K562 treated with DMSO at 1 percent for 24 hours (cell line): ENCODE data around the gene SRF. TPM values are rescaled to one million over a fixed set of nuclear protein-coding genes. Genes with fewer than 3 reads are reported as not detected.

Experiments
- total RNA-seq: library from RNA; unstranded; fragments of 300-600 nt; gene quantifications from 2 replicates; pipeline ENCODE4 v1.2.3, GENCODE V29; 2022; ENCODE audit warnings: low read depth; ENCODE audit not compliant: insufficient read depth

Gene SRF
- total RNA-seq, result 39.2 and 40.6 TPM in 2 replicates

GRCh38 chr6:43170931-43171706 is at the start of gene SRF:
TSS of gene SRF (plus strand) at chr6:43171269. CDS start at chr6:43171657, 388 bp downstream.

GRCh38 chr6:43181942-43182860 is 11.1 kb downstream of the SRF start, which contains the start of gene CUL9:
TSS of gene CUL9 (plus strand) at chr6:43182196. CDS start at chr6:43184311, 2,115 bp downstream.

GRCh38 chr6:43228951-43229802 is 58.1 kb downstream of the SRF start, which contains the start of gene DNPH1:
TSS of gene DNPH1 (minus strand) at chr6:43229481. CDS start at chr6:43229456, 25 bp downstream.

Other genes with a start within 250 kb of the SRF start
- gene CNPY3, start 241.8 kb upstream of the SRF start, total RNA-seq, result 33.9 and 34.0 TPM in 2 replicates
- not detected in 2 replicates for gene GNMT, start 210.5 kb upstream of the SRF start, total RNA-seq
- 65.7 and 67.2 TPM in 2 replicates for gene PEX6, start 192.1 kb upstream of the SRF start, total RNA-seq
- gene PPP2R5D, start 186.7 kb upstream of the SRF start, total RNA-seq, result 59.4 and 61.1 TPM in 2 replicates
- 111 and 113 TPM in 2 replicates for gene MEA1, start 157.3 kb upstream of the SRF start, total RNA-seq
- gene KLHDC3, start 157.0 kb upstream of the SRF start, total RNA-seq, result 218 and 222 TPM in 2 replicates
- 101 and 112 TPM in 2 replicates for gene RRP36, start 149.6 kb upstream of the SRF start, total RNA-seq
- 47.9 and 48.5 TPM in 2 replicates for gene CUL7, start 117.4 kb upstream of the SRF start, total RNA-seq
- gene MRPL2, start 111.8 kb upstream of the SRF start, total RNA-seq, result 128 and 144 TPM in 2 replicates
- 38.1 and 46.4 TPM in 2 replicates for gene KLC4, start 111.6 kb upstream of the SRF start, total RNA-seq
- 15.6 TPM in 2 replicates for gene PTK7, start 95.0 kb upstream of the SRF start, total RNA-seq
- gene CUL9, start 10.9 kb downstream of the SRF start, total RNA-seq, result 21.6 and 25.5 TPM in 2 replicates
- 221 and 250 TPM in 2 replicates for gene DNPH1, start 58.2 kb downstream of the SRF start, total RNA-seq
- 0.05 TPM in 1 of 2 replicates, not detected in the other for gene TTBK1, start 72.2 kb downstream of the SRF start, total RNA-seq
- not detected in 2 replicates for gene SLC22A7, start 127.0 kb downstream of the SRF start, total RNA-seq
- gene CRIP3, start 137.6 kb downstream of the SRF start, total RNA-seq, result 2.3 TPM in 1 of 2 replicates, not detected in the other
- gene ZNF318, start 198.4 kb downstream of the SRF start, total RNA-seq, result 20.9 and 23.3 TPM in 2 replicates